H9 (cell line): ENCODE data around the gene SLC36A4. TPM values are rescaled to one million over a fixed set of nuclear protein-coding genes. Genes with fewer than 3 reads are reported as not detected.

Experiments used
- DNase-seq: peaks from one replicate; pipeline ENCODE4 v3.0.0-alpha.2; 2017
- H2AFZ ChIP-seq: one replicate; pipeline ENCODE4 v1.6.1; 2013; ENCODE audit warnings: mild to moderate bottlenecking, low read length, control low read depth, moderate library complexity
- H2AK5ac ChIP-seq: 2 replicates; pipeline ENCODE4 v1.6.1; 2013; ENCODE audit warnings: low read length, control low read depth, mixed read lengths; ENCODE audit not compliant: insufficient read length
- H2BK120ac ChIP-seq: one replicate; pipeline ENCODE4 v1.6.1; 2013; ENCODE audit warnings: low read depth, mild to moderate bottlenecking, low read length, control low read depth, inconsistent platforms; ENCODE audit not compliant: poor library complexity, severe bottlenecking
- H2BK12ac ChIP-seq: 2 replicates; pipeline ENCODE4 v1.6.1; 2013; ENCODE audit warnings: low read length, control low read depth, mixed read lengths, low read depth; ENCODE audit not compliant: insufficient read length
- H2BK15ac ChIP-seq: 2 replicates; pipeline ENCODE4 v1.6.1; 2013; ENCODE audit warnings: low read depth, low read length, control low read depth
- H2BK20ac ChIP-seq: one replicate; pipeline ENCODE4 v1.6.1; 2013; ENCODE audit warnings: low read depth, mild to moderate bottlenecking, low read length, control low read depth, inconsistent platforms; ENCODE audit not compliant: poor library complexity, severe bottlenecking
- H2BK5ac ChIP-seq: 2 replicates; pipeline ENCODE4 v1.6.1; 2013; ENCODE audit warnings: low read length, control low read depth, mixed read lengths; ENCODE audit not compliant: insufficient read length
- H3K14ac ChIP-seq: 2 replicates; pipeline ENCODE4 v1.6.1; 2013; ENCODE audit warnings: low read length, control low read depth; ENCODE audit not compliant: insufficient read depth
- H3K18ac ChIP-seq: 2 replicates; pipeline ENCODE4 v1.6.1; 2013; ENCODE audit warnings: low read depth, mild to moderate bottlenecking, mixed read lengths, low read length, control low read depth; ENCODE audit not compliant: insufficient read length
- H3K23ac ChIP-seq: 2 replicates; pipeline ENCODE4 v1.6.1; 2013; ENCODE audit warnings: low read length, control low read depth, mixed read lengths, low read depth; ENCODE audit not compliant: insufficient read length
- H3K23me2 ChIP-seq: 2 replicates; pipeline ENCODE4 v1.6.1; 2013; ENCODE audit warnings: low read depth, mild to moderate bottlenecking, mixed read lengths, low read length, control low read depth; ENCODE audit not compliant: insufficient read length, poor library complexity, severe bottlenecking
- H3K27ac ChIP-seq: 2 replicates; pipeline ENCODE4 v1.5.1; 2013; ENCODE audit warnings: low read length, control low read depth, mixed read lengths, low read depth; ENCODE audit not compliant: insufficient read length
- H3K27me3 ChIP-seq: 2 replicates; pipeline ENCODE4 v1.6.1; 2013; ENCODE audit warnings: low read length, control low read depth, inconsistent platforms; ENCODE audit not compliant: insufficient read depth
- H3K4ac ChIP-seq: 2 replicates; pipeline ENCODE4 v1.6.1; 2013; ENCODE audit warnings: low read depth, mild to moderate bottlenecking, control low read depth, inconsistent platforms, low read length, moderate library complexity
- H3K4me1 ChIP-seq: 2 replicates; pipeline ENCODE4 v1.6.1; 2013; ENCODE audit warnings: low read length, control low read depth, inconsistent platforms; ENCODE audit not compliant: insufficient read depth
- H3K4me2 ChIP-seq: 2 replicates; pipeline ENCODE4 v1.6.1; 2013; ENCODE audit warnings: low read length, control low read depth, mixed read lengths; ENCODE audit not compliant: insufficient read length, insufficient read depth
- H3K56ac ChIP-seq: 2 replicates; pipeline ENCODE4 v1.6.1; 2013; ENCODE audit warnings: low read depth, mild to moderate bottlenecking, mixed read lengths, low read length, control low read depth; ENCODE audit not compliant: insufficient read length
- H3K79me1 ChIP-seq: 2 replicates; pipeline ENCODE4 v1.6.1; 2013; ENCODE audit warnings: low read depth, mild to moderate bottlenecking, moderate library complexity, low read length, control low read depth, inconsistent platforms; ENCODE audit not compliant: insufficient read depth, poor library complexity, severe bottlenecking
- H3K79me2 ChIP-seq: 2 replicates; pipeline ENCODE4 v1.6.1; 2013; ENCODE audit warnings: low read length, control low read depth, inconsistent platforms; ENCODE audit not compliant: insufficient read depth
- H3K9ac ChIP-seq: 2 replicates; pipeline ENCODE4 v1.6.1; 2013; ENCODE audit warnings: low read length, control low read depth, mixed read lengths; ENCODE audit not compliant: insufficient read length; ENCODE audit errors: extremely low read depth
- H3K9me3 ChIP-seq: one replicate; pipeline ENCODE4 v1.6.1; 2013; ENCODE audit warnings: low read depth, low read length, inconsistent platforms; ENCODE audit not compliant: control insufficient read depth
- H3T11ph ChIP-seq: one replicate; pipeline ENCODE4 v1.6.1; 2013; ENCODE audit warnings: mild to moderate bottlenecking, low read length, control low read depth, inconsistent platforms
- H4K20me1 ChIP-seq: one replicate; pipeline ENCODE4 v1.6.1; 2013; ENCODE audit not compliant: control insufficient read depth, insufficient read length, insufficient read depth
- H4K5ac ChIP-seq: 2 replicates; pipeline ENCODE4 v1.6.1; 2013; ENCODE audit warnings: low read depth, mild to moderate bottlenecking, mixed read lengths, low read length, control low read depth; ENCODE audit not compliant: insufficient read length
- H4K8ac ChIP-seq: replicated peaks from 2 replicates; pipeline ENCODE4 v1.6.1; 2013; ENCODE audit warnings: low read length, control low read depth, mixed read lengths, low read depth; ENCODE audit not compliant: insufficient read length
- H4K91ac ChIP-seq: 2 replicates; pipeline ENCODE4 v1.6.1; 2013; ENCODE audit warnings: low read depth, mild to moderate bottlenecking, moderate library complexity, mixed read lengths, low read length, control low read depth; ENCODE audit not compliant: insufficient read length
- H3K27ac Mint-ChIP-seq, 3 experiments: 2 replicates in 2 of 3; 3 replicates in 1 of 3; pipeline ENCODE4 v1.8.0; 2020 to 2021; ENCODE audit warnings: mixed read lengths in 3 of 3, mild to moderate bottlenecking in 1 of 3, moderate library complexity in 1 of 3
- H3K27me3 Mint-ChIP-seq: 2 replicates; pipeline ENCODE4 v1.8.0; 2021; ENCODE audit warnings: low read depth, mild to moderate bottlenecking, moderate library complexity, mixed read lengths
- H3K36me3 Mint-ChIP-seq, 3 experiments: 2 replicates in 2 of 3; 3 replicates in 1 of 3; pipeline ENCODE4 v1.8.0; 2020 to 2021; ENCODE audit warnings: low read depth in 3 of 3, mixed read lengths in 3 of 3; ENCODE audit not compliant: insufficient read depth in 1 of 3
- H3K4me1 Mint-ChIP-seq, 2 experiments: 2 replicates each; pipeline ENCODE4 v1.8.0; 2020; ENCODE audit warnings: mixed read lengths in 2 of 2
- H3K4me3 Mint-ChIP-seq, 2 experiments: 2 replicates in 1 of 2; 3 replicates in 1 of 2; pipeline ENCODE4 v1.8.0; 2020 to 2021; ENCODE audit warnings: mild to moderate bottlenecking in 2 of 2, mixed read lengths in 2 of 2, moderate library complexity in 1 of 2
- H3K9me3 Mint-ChIP-seq, 2 experiments: 2 replicates in 1 of 2; 3 replicates in 1 of 2; pipeline ENCODE4 v1.8.0; 2020; ENCODE audit warnings: mild to moderate bottlenecking in 2 of 2, mixed read lengths in 2 of 2, moderate library complexity in 1 of 2
- CTCF ChIP-seq: fragments of 200-600 bp; sonication (generic); conservative IDR thresholded peaks from 3 replicates; pipeline ENCODE4 v1.8.0; 2021; ENCODE audit warnings: antibody characterized with exemption, mild to moderate bottlenecking
- WGBS: extraction: QIAGEN DNeasy Blood & Tissue Kit; methylation state at CpG from one replicate; pipeline ENCODE4 v1.1.7; 2013; ENCODE audit warnings: missing lambda C conversion rate, low lambda C conversion rate, mixed read lengths; ENCODE audit not compliant: insufficient read length; ENCODE audit errors: extremely low coverage; 5-methylcytosine and 5-hydroxymethylcytosine counted together
- total RNA-seq: library from RNA; stranded (reverse); gene quantifications from 2 replicates; pipeline ENCODE4 v1.2.1, GENCODE V29; 2021

SLC36A4 gene
- total RNA-seq, 1 experiment from 2014 or later = 33.3 TPM

- Histone ChIP-seq H3T11ph (no peak overlapping the region), H3K4me2 (no peak overlapping the region), H2AFZ (no peak overlapping the region), H3K79me2 (no peaks in the 10 kb centered on the region), H2BK5ac (no peak overlapping the region), H3K4ac (no peak overlapping the region), H4K5ac (no peak overlapping the region), H4K91ac (no peak overlapping the region), H2AK5ac (no peak overlapping the region), H3K56ac (no peak overlapping the region), H4K8ac (no peak overlapping the region), H3K27me3 (no peaks in the 10 kb centered on the region), H3K23me2 (no peaks in the 10 kb centered on the region), H2BK12ac (no peak overlapping the region), H3K23ac (no peak overlapping the region), H2BK120ac (no peak overlapping the region), H2BK15ac (no peak overlapping the region), H3K4me1 (no peaks in the 10 kb centered on the region), H3K79me1 (no peaks in the 10 kb centered on the region), H3K18ac (no peak overlapping the region), H4K20me1 (no peaks in the 10 kb centered on the region), H3K14ac (no peak overlapping the region), H3K27ac (no peak overlapping the region), H2BK20ac (no peak overlapping the region), H3K9me3 (no peaks in the 10 kb centered on the region), H3K9ac (no peak overlapping the region)
- Mint-ChIP-seq H3K27me3 (no peaks in the 10 kb centered on the region), H3K9me3 (no peaks in the 10 kb centered on the region; a peak in 1 of 5 replicates), H3K4me3 (no peak overlapping the region), H3K4me1 (no peaks in the 10 kb centered on the region), H3K36me3 (no peaks in the 10 kb centered on the region; a peak in 2 of 7 replicates), H3K27ac (no peak overlapping the region)
- no CpG with 5 or more reads among the region's 4 CpGs for WGBS
- no peak for DNase-seq
- no peak for TF ChIP-seq CTCF
Measured at GRCh38 chr11:93133488-93134109, 64.2 kb downstream of the SLC36A4 start.
